ENCODE measurements around the gene MUC3A.
"Not testable (repeated sequence)": the region's sequence is repeated elsewhere in the genome, so short reads cannot be mapped to it uniquely, and the experiment has no call there.

Gene MUC3A

GRCh38 chr7:100929808-100930174 lies 19.5 kb upstream of the MUC3A start:
- no peak overlapping the region for H3K27ac ChIP-seq (ENCODE audit: low read length)
- H3K9ac ChIP-seq (ENCODE audit: low read length): no peak overlapping the region
- TF ChIP-seq EZH2phosphoT487 (IDR thresholded peaks at IDR 0.05; ENCODE audit: low read depth) (no peak), CTCF (IDR thresholded peaks at IDR 0.05; ENCODE audit: low read depth, low read length) (no peak)
- H3K9me3 ChIP-seq (ENCODE audit: insufficient read depth, low read length): no peaks in the 10 kb centered on the region
- no peaks in the 10 kb centered on the region for H3K36me3 ChIP-seq (replicated peaks; ENCODE audit: low read depth, low read length)
- H4K20me1 ChIP-seq (ENCODE audit: insufficient read depth, low read length): no peaks in the 10 kb centered on the region
- H2AFZ ChIP-seq (ENCODE audit: low read depth, low read length): no peak overlapping the region
- peaks cover 15% of the 10 kb centered on the region for H3K27me3 ChIP-seq (ENCODE audit: low read depth, low read length)
- no peak overlapping the region for H3K4me2 ChIP-seq (ENCODE audit: low read length)
- no peaks in the 10 kb centered on the region for H3K79me2 ChIP-seq (ENCODE audit: low read length)
- no peak overlapping the region for H3K4me3 ChIP-seq (ENCODE audit: low read length)
- no peaks in the 10 kb centered on the region for H3K4me1 ChIP-seq (ENCODE audit: low read length)

DNA sequence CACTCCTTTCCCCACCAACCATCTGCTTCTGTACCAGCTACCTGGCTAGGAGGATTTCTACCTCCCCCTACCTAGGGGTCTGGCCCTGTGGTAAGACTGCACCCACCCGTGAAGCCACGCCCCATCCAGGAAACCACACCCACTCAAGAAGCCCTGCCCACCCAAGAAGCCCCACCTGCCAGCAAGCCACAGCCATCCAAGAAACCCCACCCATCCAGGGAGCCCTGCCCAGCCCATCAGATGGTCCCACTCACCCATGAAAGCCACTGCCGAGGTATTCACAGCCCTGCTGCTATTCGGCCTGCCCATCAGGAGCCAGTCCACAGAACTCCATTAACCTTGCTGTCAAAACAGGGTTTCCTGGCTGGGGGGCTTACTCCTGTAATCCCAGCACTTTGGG lies 15.6 kb upstream of the MUC3A start:
- Histone ChIP-seq H3K4me1 (ENCODE audit: low read length) (no peaks in the 10 kb centered on the region), H3K9ac (ENCODE audit: low read length) (no peak overlapping the region), H3K27ac (ENCODE audit: low read length) (no peak overlapping the region), H3K79me2 (ENCODE audit: low read length) (no peaks in the 10 kb centered on the region), H4K20me1 (ENCODE audit: insufficient read depth, low read length) (no peaks in the 10 kb centered on the region), H3K4me3 (ENCODE audit: low read length) (no peak overlapping the region), H3K4me2 (ENCODE audit: low read length) (no peak overlapping the region), H3K36me3 (replicated peaks; ENCODE audit: low read depth, low read length) (no peaks in the 10 kb centered on the region), H3K27me3 (ENCODE audit: low read depth, low read length) (peaks cover 15% of the 10 kb centered on the region), H2AFZ (ENCODE audit: low read depth, low read length) (no peak overlapping the region), H3K9me3 (ENCODE audit: insufficient read depth, low read length) (no peaks in the 10 kb centered on the region)
- no peak for TF ChIP-seq CTCF (IDR thresholded peaks at IDR 0.05; ENCODE audit: low read depth, low read length)
- no peak for TF ChIP-seq EZH2phosphoT487 (IDR thresholded peaks at IDR 0.05; ENCODE audit: low read depth)

- not testable (repeated sequence) for H3K27ac ChIP-seq (ENCODE audit: low read length); H3K4me2 ChIP-seq (ENCODE audit: low read length); H4K20me1 ChIP-seq (ENCODE audit: insufficient read depth, low read length); H3K9ac ChIP-seq (ENCODE audit: low read length); H3K4me1 ChIP-seq (ENCODE audit: low read length); H3K9me3 ChIP-seq (ENCODE audit: insufficient read depth, low read length); H3K36me3 ChIP-seq (replicated peaks; ENCODE audit: low read depth, low read length); H3K4me3 ChIP-seq (ENCODE audit: low read length); H3K79me2 ChIP-seq (ENCODE audit: low read length); H2AFZ ChIP-seq (ENCODE audit: low read depth, low read length); H3K27me3 ChIP-seq (ENCODE audit: low read depth, low read length)
Measured at GRCh38 chr7:100935381-100935780, 14.0 kb upstream of the MUC3A start.

DNA sequence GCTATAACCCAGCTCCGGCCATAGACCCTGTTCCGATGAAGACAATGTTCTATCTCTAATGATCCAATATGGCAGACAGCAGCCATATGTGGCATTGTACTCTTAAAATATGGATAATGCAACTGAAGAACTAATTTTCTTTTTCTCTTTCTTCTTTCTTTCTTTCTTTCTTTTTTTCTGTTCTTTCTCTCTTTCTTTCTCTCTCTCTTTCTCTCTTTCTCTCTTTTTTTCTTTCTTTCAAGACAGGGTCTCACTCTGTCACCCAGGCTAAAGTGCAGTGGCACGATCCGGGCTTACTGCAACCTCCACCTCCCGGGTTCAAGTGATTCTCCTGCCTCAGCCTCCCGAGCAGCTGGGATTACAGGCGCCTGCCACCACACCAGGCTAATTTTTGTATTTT lies 13.2 kb upstream of the MUC3A start:
- not testable (repeated sequence) for H3K4me2 ChIP-seq (ENCODE audit: low read length); H3K27me3 ChIP-seq (ENCODE audit: low read depth, low read length); H3K9me3 ChIP-seq (ENCODE audit: insufficient read depth, low read length); H3K79me2 ChIP-seq (ENCODE audit: low read length); H3K4me1 ChIP-seq (ENCODE audit: low read length); H3K4me3 ChIP-seq (ENCODE audit: low read length); H3K36me3 ChIP-seq (replicated peaks; ENCODE audit: low read depth, low read length); H2AFZ ChIP-seq (ENCODE audit: low read depth, low read length); H3K27ac ChIP-seq (ENCODE audit: low read length); H3K9ac ChIP-seq (ENCODE audit: low read length); H4K20me1 ChIP-seq (ENCODE audit: insufficient read depth, low read length)

GRCh38 chr7:100942045-100942774 lies 7.1 kb upstream of the MUC3A start:
- TF ChIP-seq CTCF (IDR thresholded peaks at IDR 0.05; ENCODE audit: low read depth, low read length) (no peak), EZH2phosphoT487 (IDR thresholded peaks at IDR 0.05; ENCODE audit: low read depth) (no peak)
- H3K4me2 ChIP-seq (ENCODE audit: low read length): no peak overlapping the region
- H3K36me3 ChIP-seq (replicated peaks; ENCODE audit: low read depth, low read length): no peaks in the 10 kb centered on the region
- H3K4me1 ChIP-seq (ENCODE audit: low read length): no peaks in the 10 kb centered on the region
- H3K27me3 ChIP-seq (ENCODE audit: low read depth, low read length): 0 out of 2 replicates have a peak, but pooled peaks cover 5% of the 10 kb centered on the region
- no peaks in the 10 kb centered on the region for H3K79me2 ChIP-seq (ENCODE audit: low read length)
- H4K20me1 ChIP-seq (ENCODE audit: insufficient read depth, low read length): no peaks in the 10 kb centered on the region
- H2AFZ ChIP-seq (ENCODE audit: low read depth, low read length): no peak overlapping the region
- H3K27ac ChIP-seq (ENCODE audit: low read length): no peak overlapping the region
- no peak overlapping the region for H3K4me3 ChIP-seq (ENCODE audit: low read length)
- H3K9ac ChIP-seq (ENCODE audit: low read length): no peak overlapping the region
- H3K9me3 ChIP-seq (ENCODE audit: insufficient read depth, low read length): no peaks in the 10 kb centered on the region
